VCaP (cell line): Measurements from ENCODE around the gene NFATC1.

Source experiments
- H3K27ac ChIP-seq: fragments of 450-650 bp; 2 replicates; pipeline ENCODE4 v1.5.1; 2017
- CTCF ChIP-seq: fragments of 450-650 bp; conservative IDR thresholded peaks from 2 replicates; pipeline ENCODE4 v1.5.1; 2017; ENCODE audit warnings: mild to moderate bottlenecking, moderate library complexity

NFATC1 gene

GRCh38 chr18:79531386-79531785 lies 135.7 kb downstream of the NFATC1 start:
- TF ChIP-seq CTCF: no peak

GRCh38 chr18:79531926-79532312 lies 136.2 kb downstream of the NFATC1 start:
- no peak for TF ChIP-seq CTCF
- H3K27ac ChIP-seq: no peak overlapping the region

More at GRCh38 chr18:79531386-79531785, 135.7 kb downstream of the NFATC1 start:
- no peak overlapping the region for H3K27ac ChIP-seq

DNA sequence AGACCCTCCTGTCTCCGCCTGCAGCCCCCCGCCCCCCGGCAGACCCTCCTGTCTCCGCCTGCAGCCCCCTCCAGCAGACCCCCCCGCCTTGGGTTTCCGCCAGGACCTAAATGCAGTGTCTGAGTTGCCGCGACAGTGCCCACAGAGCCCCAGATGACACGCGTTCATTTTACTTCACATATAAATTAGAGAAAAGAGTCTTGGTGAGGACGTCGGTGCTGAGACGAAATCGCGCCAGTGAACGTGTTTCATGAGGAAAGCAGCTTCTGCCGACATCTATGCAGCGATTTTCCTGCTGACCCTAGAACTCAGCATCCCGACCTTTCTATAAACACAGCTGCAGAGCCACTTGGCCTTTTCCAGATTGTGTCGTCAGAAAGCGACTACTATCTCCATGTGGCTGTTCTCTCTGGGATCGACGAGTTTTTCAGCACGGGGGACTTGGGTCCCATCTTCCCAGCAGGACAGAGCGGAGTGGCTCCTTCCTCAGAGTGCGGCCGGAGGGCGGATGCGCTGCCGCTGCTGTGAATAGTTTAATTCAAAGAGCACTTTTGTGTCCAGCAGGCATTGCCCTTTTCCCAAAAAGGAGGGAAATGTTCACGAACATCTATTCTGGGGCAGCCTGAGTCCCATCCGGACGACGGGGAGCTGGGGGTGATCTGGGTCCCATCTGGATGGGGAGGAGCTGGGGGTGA lies 136.7 kb downstream of the NFATC1 start:
- no peak overlapping the region for H3K27ac ChIP-seq
- no peak for TF ChIP-seq CTCF

GRCh38 chr18:79533146-79533545 lies 137.4 kb downstream of the NFATC1 start:
- no peak overlapping the region for H3K27ac ChIP-seq
- no peak for TF ChIP-seq CTCF

DNA sequence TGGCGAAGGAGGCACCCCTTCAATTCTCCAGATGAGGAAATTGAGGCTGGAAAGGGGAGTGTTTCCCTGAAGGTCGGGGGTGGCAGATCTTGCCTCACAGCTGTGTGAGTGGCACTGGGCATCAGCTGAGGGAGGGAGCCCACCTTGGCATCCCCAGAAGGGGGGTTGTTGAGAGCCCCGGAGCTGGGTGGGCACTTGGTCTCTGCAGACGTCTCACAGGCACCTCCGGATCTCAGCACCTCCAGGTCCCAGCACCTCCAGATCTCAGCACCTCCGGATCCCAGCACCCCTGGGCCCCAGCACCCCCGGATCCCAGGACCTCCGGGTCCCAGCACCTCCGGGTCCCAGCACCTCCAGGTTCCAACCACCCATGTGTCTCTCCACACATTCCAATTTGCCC lies 137.9 kb downstream of the NFATC1 start:
- TF ChIP-seq CTCF: no peak
- no peak overlapping the region for H3K27ac ChIP-seq

GRCh38 chr18:79534356-79534755 lies 138.6 kb downstream of the NFATC1 start:
- H3K27ac ChIP-seq: no peak overlapping the region
- no peak for TF ChIP-seq CTCF

GRCh38 chr18:79537758-79538157 lies 142.0 kb downstream of the NFATC1 start:
- no peak for TF ChIP-seq CTCF

More at GRCh38 chr18:79537758-79538157, 142.0 kb downstream of the NFATC1 start:
- no peak overlapping the region for H3K27ac ChIP-seq
